HTERT RPE-1 (cell line): ENCODE measurements around the gene MRPL23.

Experiments
- in situ Hi-C: fragments of 300-500 bp; cut with MboI; formaldehyde crosslinking; loops from 4 replicates; pipeline ENCODE4 v1.14.3; 2020; ENCODE audit warnings: low sequenced_read_pairs

MRPL23 gene

GRCh38 chr11:1952806-1953482 is 5.8 kb downstream of the MRPL23 start:
- in situ Hi-C loops, result no loop called here

DNA sequence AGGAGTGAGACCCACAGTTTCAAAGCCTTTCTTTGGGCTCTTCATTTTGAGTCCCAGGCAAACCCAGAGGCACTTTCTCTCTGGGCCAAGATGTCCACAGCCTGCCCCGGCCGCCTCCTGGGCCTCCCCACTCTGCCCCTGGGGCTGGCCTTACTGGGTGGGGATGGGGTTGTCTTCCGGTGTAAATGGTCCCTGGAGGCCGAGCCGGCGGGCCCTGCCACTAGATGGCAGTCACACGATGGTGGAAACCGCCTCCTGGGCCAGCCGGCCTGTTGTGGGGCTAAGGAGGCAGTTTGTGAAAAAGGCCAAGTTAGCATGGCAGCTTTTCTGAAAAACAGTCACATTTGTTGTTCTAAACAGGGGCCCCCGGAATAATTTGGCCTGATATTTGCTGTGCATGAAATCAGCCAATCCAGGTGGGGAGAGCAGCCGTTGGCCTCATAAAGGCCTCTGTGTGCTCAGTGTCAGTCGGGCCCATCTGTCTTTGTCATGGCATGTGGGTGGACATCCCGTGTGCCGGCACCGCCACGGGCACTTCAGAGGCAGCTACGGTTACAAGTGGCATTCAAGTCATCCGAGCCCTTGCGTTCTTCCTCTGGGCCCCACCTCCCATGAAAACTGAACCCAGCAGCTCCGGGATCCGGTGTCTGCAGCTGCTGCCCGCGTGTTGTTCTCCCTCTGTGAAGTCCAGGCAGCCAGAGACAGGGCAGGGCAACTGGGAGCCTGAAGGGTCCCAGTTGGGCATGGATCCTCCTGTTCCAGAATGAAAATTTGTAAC is 6.5 kb downstream of the MRPL23 start:
- in situ Hi-C loops, result no loop called here

DNA sequence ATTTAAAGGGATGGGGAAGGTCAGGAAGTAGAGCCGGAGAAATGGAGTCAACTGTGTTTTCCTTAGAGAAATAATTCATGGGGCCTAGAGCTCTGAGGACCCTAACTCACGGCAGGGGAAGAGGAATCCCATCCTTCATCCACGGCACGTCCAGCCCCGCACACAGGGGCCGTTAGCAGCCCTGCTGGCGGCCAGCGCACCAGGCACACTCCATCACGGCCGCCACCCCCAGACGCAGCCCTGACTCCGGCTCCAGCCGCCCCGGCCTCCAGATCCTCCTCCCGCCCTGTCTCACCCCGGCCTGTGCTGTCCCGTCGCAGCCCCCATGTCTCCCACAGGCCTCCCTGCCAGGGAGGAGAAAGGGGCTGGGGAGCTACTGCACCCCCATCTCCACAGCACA is 11.2 kb downstream of the MRPL23 start:
- in situ Hi-C loops, result no loop called here

DNA sequence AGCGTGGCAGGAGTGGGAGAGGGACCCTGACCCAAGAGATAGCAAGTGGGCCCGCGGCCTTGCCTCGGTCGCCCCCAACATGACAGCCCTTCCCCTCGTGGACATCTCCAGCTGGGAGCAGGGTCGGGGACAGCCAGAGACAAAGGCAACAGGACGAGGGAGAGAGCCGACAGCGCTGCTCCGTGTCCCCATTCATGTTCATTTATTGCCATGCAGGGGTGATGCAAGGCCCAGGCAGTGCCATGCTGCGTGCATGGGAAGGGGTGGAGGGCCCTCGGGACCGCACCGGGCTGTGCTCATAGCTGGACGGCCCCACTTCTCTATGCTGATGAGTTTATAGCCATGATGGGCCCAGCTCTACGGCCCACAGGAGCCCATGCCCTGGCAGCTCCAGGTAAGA is 12.7 kb downstream of the MRPL23 start:
- in situ Hi-C loops, result no loop called here

- in situ Hi-C loops, result no loop called here
Observed at GRCh38 chr11:1963864-1964263, 16.7 kb downstream of the MRPL23 start.

- in situ Hi-C loops, result no loop called here
Observed at GRCh38 chr11:1964348-1964747, 17.2 kb downstream of the MRPL23 start.

DNA sequence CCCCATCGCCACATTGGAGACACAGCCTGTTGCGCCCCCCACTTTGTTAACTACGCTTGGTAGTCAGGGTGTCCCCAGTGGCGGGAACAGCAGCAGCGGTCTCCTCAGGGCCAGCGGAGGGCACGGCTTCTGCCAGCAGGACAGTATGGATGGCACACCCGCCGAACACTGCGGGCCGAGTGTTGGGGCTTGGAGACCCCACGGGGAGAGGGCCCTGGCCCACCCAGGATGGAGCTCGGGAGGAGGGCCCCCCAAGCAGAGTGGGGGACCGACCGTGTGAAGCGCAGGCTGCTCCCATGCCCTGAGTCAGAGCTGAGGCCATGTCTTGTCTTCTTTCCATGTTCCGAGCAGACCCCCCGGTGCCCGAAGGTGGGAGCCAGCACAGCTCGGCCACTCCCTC is 17.8 kb downstream of the MRPL23 start:
- in situ Hi-C loops, result no loop called here

- in situ Hi-C loops, result no loop called here
Observed at GRCh38 chr11:1966531-1966930, 19.4 kb downstream of the MRPL23 start.

DNA sequence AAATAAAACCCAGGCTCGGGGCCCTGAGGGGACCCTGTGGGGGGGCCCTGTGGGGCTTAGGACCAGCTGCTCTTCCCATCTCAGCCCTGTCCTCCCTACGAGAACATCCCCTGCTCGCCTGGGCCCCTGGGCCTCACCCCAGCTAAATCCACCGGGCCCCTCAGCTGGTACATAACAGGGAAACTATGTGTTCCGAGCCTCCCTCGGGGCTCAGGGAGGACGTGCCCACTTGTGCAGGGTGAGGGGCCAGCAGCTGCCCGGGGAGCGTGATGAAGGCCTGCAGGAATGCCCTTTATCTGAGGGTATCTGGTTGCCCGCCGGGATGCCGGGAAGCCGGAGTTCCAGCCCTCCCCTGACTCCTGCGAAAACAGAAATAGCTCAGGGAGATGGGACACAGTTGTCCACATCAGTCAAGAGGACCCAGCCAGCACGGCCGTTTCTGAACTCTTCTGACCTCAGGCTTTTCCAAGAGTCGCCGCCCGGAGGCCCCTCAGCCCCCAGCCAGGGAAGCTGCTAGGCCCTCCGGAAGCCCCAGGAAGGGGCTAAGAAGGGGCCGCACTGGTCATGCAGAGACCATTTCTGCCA is 20.6 kb downstream of the MRPL23 start:
- in situ Hi-C loops, result no loop called here

GRCh38 chr11:1968454-1969002 is 21.4 kb downstream of the MRPL23 start:
- in situ Hi-C loops, result no loop called here

DNA sequence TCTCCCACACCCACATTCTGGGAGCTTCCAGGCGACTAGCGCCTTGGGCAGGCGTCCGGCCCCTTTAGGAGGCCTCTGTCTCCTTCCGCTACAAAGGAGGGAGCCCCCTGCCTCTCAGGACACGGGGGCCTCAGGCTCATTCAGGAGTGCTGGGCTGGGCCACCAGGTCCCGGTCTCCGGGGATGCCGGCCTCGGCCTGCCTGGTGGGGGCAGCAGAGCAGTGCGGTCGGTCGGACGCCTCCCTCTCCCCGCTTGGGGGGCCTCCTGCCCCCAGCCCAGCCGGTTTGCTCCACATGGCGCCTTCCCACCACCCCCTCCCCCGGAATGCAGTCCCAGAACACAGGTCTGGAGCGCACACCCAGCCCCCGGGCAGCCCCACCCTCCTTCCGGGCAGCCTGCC is 21.9 kb downstream of the MRPL23 start:
- in situ Hi-C loops, result no loop called here

- in situ Hi-C loops, result no loop called here
Observed at GRCh38 chr11:1969776-1970175, 22.6 kb downstream of the MRPL23 start.

DNA sequence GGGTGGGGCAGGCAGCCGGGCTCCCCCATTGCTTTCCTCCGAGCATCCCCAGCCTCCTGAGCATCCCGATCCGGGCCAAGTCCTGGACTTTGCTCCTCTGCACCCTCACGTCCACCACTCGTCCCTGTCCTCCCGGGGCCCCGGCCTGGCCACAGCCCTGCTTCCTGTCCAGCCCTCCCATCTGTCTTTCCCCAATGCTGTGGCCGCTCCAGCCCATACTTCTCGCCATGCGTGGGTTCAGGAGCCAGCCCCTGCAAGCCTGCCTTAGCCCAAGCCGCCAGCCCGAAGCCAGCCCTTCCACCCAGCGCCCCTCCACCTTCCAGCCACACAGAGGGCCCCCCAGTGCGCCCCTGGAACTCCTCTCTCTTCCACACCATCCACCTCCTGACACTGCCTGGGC is 23.8 kb downstream of the MRPL23 start:
- in situ Hi-C loops, result no loop called here

GRCh38 chr11:1975185-1975584 is 28.1 kb downstream of the MRPL23 start:
- in situ Hi-C loops, result no loop called here

GRCh38 chr11:1978720-1979473 is 31.8 kb downstream of the MRPL23 start:
- in situ Hi-C loops, result no loop called here

DNA sequence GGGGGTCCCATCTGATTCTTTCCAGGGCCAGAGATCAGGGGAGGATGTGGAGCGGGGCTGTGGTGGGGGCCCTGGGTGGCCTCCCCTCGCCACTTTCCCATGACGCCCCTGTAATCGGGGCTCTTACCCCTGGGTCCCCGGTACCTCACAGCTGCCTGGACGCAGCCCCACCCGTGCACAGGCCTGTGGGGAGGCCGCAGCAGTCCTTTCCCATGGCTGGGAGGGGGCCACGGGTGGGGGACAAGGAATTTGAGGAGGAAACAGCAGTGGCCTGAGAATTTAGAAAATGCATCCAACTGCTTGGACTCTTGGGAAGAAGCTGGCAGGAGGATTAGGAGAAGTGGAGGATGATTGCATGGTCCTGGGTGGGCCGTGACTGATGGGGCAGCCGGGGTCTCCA is 32.5 kb downstream of the MRPL23 start:
- in situ Hi-C loops, result no loop called here

GRCh38 chr11:1982873-1983600 is 35.9 kb downstream of the MRPL23 start:
- in situ Hi-C loops, result no loop called here

- in situ Hi-C loops, result no loop called here
Observed at GRCh38 chr11:1983601-1983961, 36.4 kb downstream of the MRPL23 start.

GRCh38 chr11:1987024-1987423 is 39.9 kb downstream of the MRPL23 start:
- in situ Hi-C loops, result no loop called here

DNA sequence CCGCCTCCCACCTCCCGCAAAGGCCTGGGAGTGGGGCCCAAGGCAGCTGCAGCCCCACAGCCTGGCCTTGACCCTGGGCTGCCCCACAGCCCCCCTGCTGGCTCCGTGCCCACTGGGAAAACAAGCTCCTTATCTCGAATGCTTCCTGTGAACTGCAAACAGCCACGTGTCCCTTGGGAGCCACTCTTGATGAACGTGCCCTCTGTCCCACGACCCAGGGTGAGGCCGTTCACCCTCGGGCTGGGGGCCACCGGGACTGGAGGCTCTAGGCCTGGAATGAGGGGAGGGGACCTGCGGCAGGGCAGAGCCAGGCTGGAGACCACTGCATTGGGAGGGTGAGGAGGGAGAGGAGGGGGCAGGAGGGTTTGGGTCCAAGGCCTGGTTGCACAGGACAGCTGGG is 41.0 kb downstream of the MRPL23 start:
- in situ Hi-C loops, result no loop called here
